HEK293 (cell line): Measurements from ENCODE around the gene THSD4.

Experiments
- CTCF ChIA-PET: fragments of 350-600 bp; formaldehyde crosslinking; extraction: SDS; loops from one replicate; lab custom pipeline; 2021; ENCODE audit warnings: antibody characterized with exemption; lab: Yijun Ruan, JAX
- POLR2A ChIA-PET: fragments of 300-600 bp; formaldehyde crosslinking; extraction: SDS; loops from one replicate; lab custom pipeline; 2020; ENCODE audit warnings: antibody characterized with exemption, inconsistent platforms; lab: Yijun Ruan, JAX
- H3K27ac ChIP-seq: fragments of 200-500 bp; sonication (Bioruptor generic); 2 replicates; pipeline ENCODE4 v1.5.1; 2014; ENCODE audit warnings: low read depth, low read length, control low read depth, inconsistent platforms; ENCODE audit errors: extremely low read depth
- H3K36me3 ChIP-seq, 2 experiments: fragments of 200-500 bp in 1 of 2; sonication (Bioruptor generic) in 1 of 2; 1 replicate in 1 of 2; 2 replicates in 1 of 2; pipeline ENCODE4 v1.5.1; 2014 to 2017; ENCODE audit warnings: inconsistent platforms in 2 of 2, low read length in 2 of 2; ENCODE audit not compliant: control insufficient read depth in 2 of 2, insufficient read depth in 1 of 2
- H3K4me1 ChIP-seq: fragments of 200-500 bp; sonication (Bioruptor generic); 2 replicates; pipeline ENCODE4 v1.5.1; 2014; ENCODE audit warnings: mild to moderate bottlenecking, low read length, inconsistent platforms; ENCODE audit not compliant: control insufficient read depth, insufficient read depth
- H3K4me3 ChIP-seq: 2 replicates; pipeline ENCODE4 v1.5.1; 2011; ENCODE audit warnings: low read depth, mild to moderate bottlenecking, control low read depth, low read length, moderate library complexity
- H3K9me3 ChIP-seq: fragments of 200-500 bp; sonication (Bioruptor generic); 2 replicates; pipeline ENCODE4 v1.5.1; 2014; ENCODE audit warnings: low read depth, low read length, inconsistent platforms; ENCODE audit not compliant: control insufficient read depth, insufficient read depth
- CTCF ChIP-seq: fragments of 450-650 bp; formaldehyde crosslinking; IDR thresholded peaks from 2 replicates; pipeline ENCODE4 v1.5.1; 2016; ENCODE audit warnings: missing biosample characterization, missing genetic modification characterization
- FEZF1 ChIP-seq: fragments of 450-650 bp; formaldehyde crosslinking; IDR thresholded peaks from 2 replicates; pipeline ENCODE4 v1.5.1; 2016; ENCODE audit warnings: missing biosample characterization, missing genetic modification characterization
- GLI2 ChIP-seq: fragments of 450-650 bp; formaldehyde crosslinking; IDR thresholded peaks from 2 replicates; pipeline ENCODE4; 2017; ENCODE audit warnings: missing biosample characterization, missing genetic modification characterization, low read depth, borderline replicate concordance
- GLIS2 ChIP-seq: fragments of 450-650 bp; formaldehyde crosslinking; IDR thresholded peaks from 2 replicates; pipeline ENCODE4 v1.5.1; 2016; ENCODE audit warnings: missing biosample characterization, missing genetic modification characterization
- KLF8 ChIP-seq: fragments of 450-650 bp; formaldehyde crosslinking; IDR thresholded peaks from 2 replicates; pipeline ENCODE4 v1.5.1; 2016; ENCODE audit warnings: missing biosample characterization, missing genetic modification characterization
- OVOL3 ChIP-seq: fragments of 450-650 bp; formaldehyde crosslinking; IDR thresholded peaks from 2 replicates; pipeline ENCODE4 v1.5.1; 2016; ENCODE audit warnings: missing biosample characterization, missing genetic modification characterization
- PBX3 ChIP-seq: sonication (generic); formaldehyde crosslinking; IDR thresholded peaks from 2 replicates; pipeline ENCODE4 v1.8.1; 2022; ENCODE audit warnings: mild to moderate bottlenecking, moderate library complexity, missing genetic modification reagents
- SALL2 ChIP-seq: fragments of 450-650 bp; formaldehyde crosslinking; IDR thresholded peaks from 2 replicates; pipeline ENCODE4 v1.5.0; 2017; ENCODE audit warnings: missing biosample characterization, mild to moderate bottlenecking, missing genetic modification characterization, borderline replicate concordance
- SCRT2 ChIP-seq: fragments of 450-650 bp; formaldehyde crosslinking; IDR thresholded peaks from 2 replicates; pipeline ENCODE4 v1.5.1; 2016; ENCODE audit warnings: missing biosample characterization, missing genetic modification characterization
- SETDB1 ChIP-seq: IDR thresholded peaks from one replicate; pipeline ENCODE4 v1.6.1; 2017; ENCODE audit warnings: mild to moderate bottlenecking, low read length, moderate library complexity, mixed read lengths; ENCODE audit not compliant: insufficient read length
- ZBTB17 ChIP-seq: fragments of 450-650 bp; formaldehyde crosslinking; IDR thresholded peaks from 2 replicates; pipeline ENCODE4 v1.5.1; 2016; ENCODE audit warnings: missing biosample characterization, missing genetic modification characterization
- ZBTB20 ChIP-seq: fragments of 450-650 bp; formaldehyde crosslinking; IDR thresholded peaks from 2 replicates; pipeline ENCODE4 v1.5.1; 2016; ENCODE audit warnings: missing biosample characterization, missing genetic modification characterization
- ZNF10 ChIP-seq: fragments of 450-650 bp; formaldehyde crosslinking; IDR thresholded peaks from 2 replicates; pipeline ENCODE4 v1.5.1; 2017; ENCODE audit warnings: missing biosample characterization, missing genetic modification characterization
- ZNF114 ChIP-seq: fragments of 450-650 bp; formaldehyde crosslinking; IDR thresholded peaks from 2 replicates; pipeline ENCODE4 v1.5.0; 2017; ENCODE audit warnings: missing biosample characterization, missing genetic modification characterization
- ZNF133 ChIP-seq: fragments of 450-650 bp; formaldehyde crosslinking; IDR thresholded peaks from 2 replicates; pipeline ENCODE4 v1.5.1; 2016; ENCODE audit warnings: missing biosample characterization, missing genetic modification characterization
- ZNF239 ChIP-seq: fragments of 450-650 bp; formaldehyde crosslinking; IDR thresholded peaks from 2 replicates; pipeline ENCODE4 v1.5.1; 2016; ENCODE audit warnings: missing biosample characterization, missing genetic modification characterization
- ZNF426 ChIP-seq: fragments of 450-650 bp; formaldehyde crosslinking; IDR thresholded peaks from 2 replicates; pipeline ENCODE4 v1.5.1; 2017; ENCODE audit warnings: missing biosample characterization, missing genetic modification characterization, mild to moderate bottlenecking, inconsistent platforms, moderate library complexity
- ZNF501 ChIP-seq: fragments of 450-650 bp; formaldehyde crosslinking; IDR thresholded peaks from 2 replicates; pipeline ENCODE4 v1.5.1; 2016; ENCODE audit warnings: missing biosample characterization, missing genetic modification characterization
- ZNF580 ChIP-seq: fragments of 450-650 bp; formaldehyde crosslinking; IDR thresholded peaks from 2 replicates; pipeline ENCODE4 v1.5.1; 2016; ENCODE audit warnings: missing biosample characterization, missing genetic modification characterization
- ZNF654 ChIP-seq: fragments of 450-650 bp; formaldehyde crosslinking; IDR thresholded peaks from 2 replicates; pipeline ENCODE4 v1.5.1; 2016; ENCODE audit warnings: low read depth, missing biosample characterization, missing genetic modification characterization
- ZNF658 ChIP-seq: fragments of 450-650 bp; formaldehyde crosslinking; IDR thresholded peaks from 2 replicates; pipeline ENCODE4; 2016; ENCODE audit warnings: missing biosample characterization, missing genetic modification characterization
- ZNF791 ChIP-seq: fragments of 450-650 bp; formaldehyde crosslinking; IDR thresholded peaks from 2 replicates; pipeline ENCODE4 v1.5.1; 2016; ENCODE audit warnings: missing biosample characterization, missing genetic modification characterization
- ZNF837 ChIP-seq: fragments of 450-650 bp; formaldehyde crosslinking; IDR thresholded peaks from 2 replicates; pipeline ENCODE4 v1.5.1; 2016; ENCODE audit warnings: missing biosample characterization, missing genetic modification characterization
- TF ChIP-seq, protein P1 (sequence below): fragments of 450-650 bp; IDR thresholded peaks from 2 replicates; pipeline ENCODE4 v1.5.1; 2018; ENCODE audit warnings: missing biosample characterization, mild to moderate bottlenecking, missing genetic modification characterization
- TF ChIP-seq, protein P2 (sequence below): fragments of 450-650 bp; formaldehyde crosslinking; IDR thresholded peaks from 2 replicates; pipeline ENCODE4 v1.5.1; 2017; ENCODE audit warnings: missing biosample characterization, mild to moderate bottlenecking, missing genetic modification characterization, moderate library complexity
- TF ChIP-seq, protein P3 (sequence below): fragments of 450-650 bp; formaldehyde crosslinking; IDR thresholded peaks from 2 replicates; pipeline ENCODE4 v1.5.1; 2016; ENCODE audit warnings: missing biosample characterization, missing genetic modification characterization

Gene THSD4

GRCh38 chr15:71386448-71387236, 271.4 kb downstream of the THSD4 start (continued):
- peak; percentile 61 for TF ChIP-seq CTCF (tag by site-specific recombination)
- TF ChIP-seq ZNF654 (tag by site-specific recombination): peak; percentile 56
- no peak for TF ChIP-seq ZNF133 (tag by site-specific recombination)
- TF ChIP-seq FEZF1 (tag by site-specific recombination): peak; percentile 46; the same call in 1 of the 2 replicates
- TF ChIP-seq ZNF426 (tag by site-specific recombination): no peak
- no peak for TF ChIP-seq ZBTB20 (tag by site-specific recombination)
- no peak for TF ChIP-seq ZNF791 (tag by site-specific recombination)
- no peak for TF ChIP-seq ZNF501 (tag by site-specific recombination)
- no peak for TF ChIP-seq ZNF658
- 0 out of 2 replicates have a peak, but pooled peaks have one; percentile 9 for TF ChIP-seq SCRT2 (tag by site-specific recombination)
- no peak for TF ChIP-seq ZNF114 (tag by site-specific recombination)
- no peak for TF ChIP-seq KLF8
- TF ChIP-seq, protein P1, sequence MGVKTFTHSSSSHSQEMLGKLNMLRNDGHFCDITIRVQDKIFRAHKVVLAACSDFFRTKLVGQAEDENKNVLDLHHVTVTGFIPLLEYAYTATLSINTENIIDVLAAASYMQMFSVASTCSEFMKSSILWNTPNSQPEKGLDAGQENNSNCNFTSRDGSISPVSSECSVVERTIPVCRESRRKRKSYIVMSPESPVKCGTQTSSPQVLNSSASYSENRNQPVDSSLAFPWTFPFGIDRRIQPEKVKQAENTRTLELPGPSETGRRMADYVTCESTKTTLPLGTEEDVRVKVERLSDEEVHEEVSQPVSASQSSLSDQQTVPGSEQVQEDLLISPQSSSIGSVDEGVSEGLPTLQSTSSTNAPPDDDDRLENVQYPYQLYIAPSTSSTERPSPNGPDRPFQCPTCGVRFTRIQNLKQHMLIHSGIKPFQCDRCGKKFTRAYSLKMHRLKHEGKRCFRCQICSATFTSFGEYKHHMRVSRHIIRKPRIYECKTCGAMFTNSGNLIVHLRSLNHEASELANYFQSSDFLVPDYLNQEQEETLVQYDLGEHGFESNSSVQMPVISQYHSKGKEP (tag by site-specific recombination): no peak
- TF ChIP-seq, protein P2, sequence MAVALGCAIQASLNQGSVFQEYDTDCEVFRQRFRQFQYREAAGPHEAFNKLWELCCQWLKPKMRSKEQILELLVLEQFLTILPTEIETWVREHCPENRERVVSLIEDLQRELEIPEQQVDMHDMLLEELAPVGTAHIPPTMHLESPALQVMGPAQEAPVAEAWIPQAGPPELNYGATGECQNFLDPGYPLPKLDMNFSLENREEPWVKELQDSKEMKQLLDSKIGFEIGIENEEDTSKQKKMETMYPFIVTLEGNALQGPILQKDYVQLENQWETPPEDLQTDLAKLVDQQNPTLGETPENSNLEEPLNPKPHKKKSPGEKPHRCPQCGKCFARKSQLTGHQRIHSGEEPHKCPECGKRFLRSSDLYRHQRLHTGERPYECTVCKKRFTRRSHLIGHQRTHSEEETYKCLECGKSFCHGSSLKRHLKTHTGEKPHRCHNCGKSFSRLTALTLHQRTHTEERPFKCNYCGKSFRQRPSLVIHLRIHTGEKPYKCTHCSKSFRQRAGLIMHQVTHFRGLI (tag by site-specific recombination): no peak

- peaks cover 58% of the 10 kb centered on the region for H3K4me1 ChIP-seq
- no peak overlapping the region for H3K4me3 ChIP-seq
- POLR2A ChIA-PET: interaction anchor here (0.7 kb wide), 1 partner anchor 25 kb away, joined by 4 read pairs; no protein-coding TSS in a partner anchor
- CTCF ChIA-PET: interaction anchor here (0.6 to 3.7 kb wide), 12 partner anchors 12 to 1574 kb away, joined by 3 to 37 read pairs (median 6); no protein-coding TSS in a partner anchor
- no peaks in the 10 kb centered on the region for H3K36me3 ChIP-seq
- H3K9me3 ChIP-seq: no peaks in the 10 kb centered on the region
- H3K27ac ChIP-seq: no peak overlapping the region
- TF ChIP-seq GLIS2 (tag by site-specific recombination): no peak
- TF ChIP-seq ZNF837 (tag by site-specific recombination): no peak
- peak; percentile 61; the same call in 1 of the 2 replicates for TF ChIP-seq ZNF580 (tag by site-specific recombination)
- no peak for TF ChIP-seq PBX3 (CRISPR knock-in tag)
- peak; percentile 94 for TF ChIP-seq FEZF1 (tag by site-specific recombination)
- 0 out of 2 replicates have a peak, but pooled peaks have one; percentile 15 for TF ChIP-seq ZBTB17 (tag by site-specific recombination)
- TF ChIP-seq, protein P3, sequence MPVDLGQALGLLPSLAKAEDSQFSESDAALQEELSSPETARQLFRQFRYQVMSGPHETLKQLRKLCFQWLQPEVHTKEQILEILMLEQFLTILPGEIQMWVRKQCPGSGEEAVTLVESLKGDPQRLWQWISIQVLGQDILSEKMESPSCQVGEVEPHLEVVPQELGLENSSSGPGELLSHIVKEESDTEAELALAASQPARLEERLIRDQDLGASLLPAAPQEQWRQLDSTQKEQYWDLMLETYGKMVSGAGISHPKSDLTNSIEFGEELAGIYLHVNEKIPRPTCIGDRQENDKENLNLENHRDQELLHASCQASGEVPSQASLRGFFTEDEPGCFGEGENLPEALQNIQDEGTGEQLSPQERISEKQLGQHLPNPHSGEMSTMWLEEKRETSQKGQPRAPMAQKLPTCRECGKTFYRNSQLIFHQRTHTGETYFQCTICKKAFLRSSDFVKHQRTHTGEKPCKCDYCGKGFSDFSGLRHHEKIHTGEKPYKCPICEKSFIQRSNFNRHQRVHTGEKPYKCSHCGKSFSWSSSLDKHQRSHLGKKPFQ: peak; percentile 38; the same call in 1 of the 2 replicates
- TF ChIP-seq SETDB1: no peak
- no peak for TF ChIP-seq ZNF10
- TF ChIP-seq ZNF239 (tag by site-specific recombination): no peak
- no peak for TF ChIP-seq GLI2 (tag by site-specific recombination)
- TF ChIP-seq SALL2: no peak
- TF ChIP-seq, protein P1 (tag by site-specific recombination): peak; percentile 16; the same call in 1 of the 2 replicates
- TF ChIP-seq OVOL3 (tag by site-specific recombination): 0 out of 2 replicates have a peak, but pooled peaks have one; percentile 63
These were observed 272.5 kb downstream of the THSD4 start for GRCh38 chr15:71387810-71388209.
